Measurements from ENCODE around the gene MT1A.
"Not testable (repeated sequence)": the region's sequence is repeated elsewhere in the genome, so short reads cannot be mapped to it uniquely, and the experiment has no call there.

MT1A gene

GRCh38 chr16:56610609-56611111, 27.8 kb upstream of the MT1A start:
- no peak for DNase-seq

- DNase-seq = no peak
Observed at GRCh38 chr16:56611281-56611833, 27.1 kb upstream of the MT1A start.

GRCh38 chr16:56613706-56614105, 24.8 kb upstream of the MT1A start:
- no peak for DNase-seq

GRCh38 chr16:56614549-56614991, 23.9 kb upstream of the MT1A start:
- no peak for DNase-seq

DNA sequence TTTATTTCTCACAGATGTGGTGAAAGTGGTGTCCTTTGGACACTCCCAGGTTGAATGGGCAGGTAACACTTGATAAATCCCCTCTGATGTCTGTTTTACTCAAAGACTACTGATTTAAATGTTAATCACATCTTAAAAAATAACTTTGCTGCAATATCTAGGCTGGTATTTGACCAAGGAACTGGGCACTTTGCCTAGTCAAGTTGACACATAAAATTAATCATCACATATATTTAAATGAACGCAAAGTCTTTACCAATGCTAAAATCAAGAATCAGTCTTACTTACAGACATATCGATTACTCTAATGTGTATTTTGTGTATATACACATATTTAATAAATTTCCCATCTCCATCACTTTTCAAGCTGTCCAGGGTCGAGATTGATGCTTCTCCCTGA, 23.1 kb upstream of the MT1A start:
- no peak for DNase-seq

GRCh38 chr16:56616608-56617211, 21.8 kb upstream of the MT1A start:
- DNase-seq = no peak

DNA sequence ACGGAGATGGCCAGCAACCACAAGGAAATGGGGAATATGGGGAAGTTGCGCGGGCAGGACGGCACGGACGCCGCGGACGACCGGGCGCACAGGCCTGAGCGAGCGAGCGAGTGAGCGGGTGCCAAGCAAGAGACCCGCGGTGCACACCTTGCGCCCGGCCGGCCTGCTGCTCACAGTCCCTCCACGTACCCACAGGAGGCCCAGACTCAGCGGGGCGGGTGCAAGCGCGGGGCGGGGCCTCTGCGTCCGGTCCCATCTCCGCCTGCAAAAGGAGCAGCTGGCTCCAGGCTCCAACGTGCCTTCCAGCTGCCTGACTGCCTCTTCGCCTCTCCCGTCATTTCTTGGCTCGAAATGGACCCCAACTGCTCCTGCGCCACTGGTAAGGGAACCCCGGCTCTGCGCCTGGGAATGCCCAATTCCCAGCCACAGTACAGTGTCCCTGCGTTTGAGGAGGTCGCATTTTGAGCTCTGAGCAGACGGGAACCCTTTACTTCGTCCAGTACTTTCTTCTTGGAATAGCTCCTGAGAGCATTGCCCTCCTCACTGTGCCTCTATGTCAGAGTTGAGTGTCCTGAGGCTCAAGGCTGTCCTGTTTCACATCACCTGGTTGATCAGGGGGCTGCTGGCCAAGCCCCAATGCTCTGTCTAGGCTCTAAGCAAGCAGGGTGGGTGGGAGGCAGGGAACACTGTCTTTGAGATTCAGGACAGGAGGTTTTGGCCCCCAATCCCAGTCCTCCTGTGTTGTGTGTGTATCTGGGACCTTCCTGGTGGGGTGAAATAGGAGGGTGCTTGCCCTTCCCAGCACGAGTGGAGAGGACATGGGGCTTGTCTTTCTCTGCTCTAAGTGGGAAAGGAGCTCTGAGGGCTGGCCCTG, 21.0 kb upstream of the MT1A start:
- DNase-seq = no peak

DNA sequence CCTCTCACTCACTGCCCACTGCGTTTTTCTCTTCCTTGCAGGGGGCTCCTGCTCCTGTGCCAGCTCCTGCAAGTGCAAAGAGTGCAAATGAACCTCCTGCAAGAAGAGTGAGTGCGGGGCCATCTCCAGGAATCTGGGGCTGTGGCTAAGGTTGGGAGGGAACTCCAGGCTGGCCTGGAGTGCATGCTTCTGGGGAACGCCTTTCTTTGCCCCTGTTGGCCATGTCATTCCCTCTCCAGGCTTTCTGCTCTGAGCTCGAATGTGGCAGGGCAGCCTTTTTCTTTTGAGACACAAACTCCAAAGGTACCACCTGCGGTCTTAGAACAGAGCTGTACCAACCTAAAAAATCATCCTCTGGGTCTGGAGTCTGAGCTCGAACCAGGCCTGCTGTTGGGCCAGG, 20.3 kb upstream of the MT1A start:
- DNase-seq = no peak

DNA sequence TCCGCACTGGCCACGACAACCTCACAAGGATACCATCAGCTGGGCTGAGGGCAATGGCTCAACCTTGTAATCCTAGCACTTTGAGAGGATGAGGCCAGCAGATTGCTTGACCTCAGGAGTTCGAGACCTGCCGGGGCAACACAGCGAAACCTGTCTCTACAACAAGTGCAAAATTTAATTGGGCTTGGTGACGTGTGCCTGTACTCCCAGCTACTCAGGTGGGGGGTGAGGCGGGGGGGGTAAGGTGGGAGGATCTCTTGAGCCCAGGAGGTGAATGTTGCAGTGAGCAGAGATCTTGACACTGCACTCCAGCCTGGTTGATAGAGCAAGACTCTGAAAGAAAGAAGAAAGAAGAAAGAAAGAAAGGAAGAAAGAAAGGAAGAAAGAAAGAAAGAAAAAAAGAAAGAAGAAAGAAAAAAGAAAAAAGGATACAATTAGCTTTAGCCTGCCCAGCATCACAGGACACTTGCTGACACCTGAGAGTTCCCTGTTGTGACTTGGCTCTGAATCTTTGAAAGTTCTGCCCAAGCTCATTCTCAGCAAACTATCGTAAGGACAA, 18.0 kb upstream of the MT1A start:
- no peak for DNase-seq

DNA sequence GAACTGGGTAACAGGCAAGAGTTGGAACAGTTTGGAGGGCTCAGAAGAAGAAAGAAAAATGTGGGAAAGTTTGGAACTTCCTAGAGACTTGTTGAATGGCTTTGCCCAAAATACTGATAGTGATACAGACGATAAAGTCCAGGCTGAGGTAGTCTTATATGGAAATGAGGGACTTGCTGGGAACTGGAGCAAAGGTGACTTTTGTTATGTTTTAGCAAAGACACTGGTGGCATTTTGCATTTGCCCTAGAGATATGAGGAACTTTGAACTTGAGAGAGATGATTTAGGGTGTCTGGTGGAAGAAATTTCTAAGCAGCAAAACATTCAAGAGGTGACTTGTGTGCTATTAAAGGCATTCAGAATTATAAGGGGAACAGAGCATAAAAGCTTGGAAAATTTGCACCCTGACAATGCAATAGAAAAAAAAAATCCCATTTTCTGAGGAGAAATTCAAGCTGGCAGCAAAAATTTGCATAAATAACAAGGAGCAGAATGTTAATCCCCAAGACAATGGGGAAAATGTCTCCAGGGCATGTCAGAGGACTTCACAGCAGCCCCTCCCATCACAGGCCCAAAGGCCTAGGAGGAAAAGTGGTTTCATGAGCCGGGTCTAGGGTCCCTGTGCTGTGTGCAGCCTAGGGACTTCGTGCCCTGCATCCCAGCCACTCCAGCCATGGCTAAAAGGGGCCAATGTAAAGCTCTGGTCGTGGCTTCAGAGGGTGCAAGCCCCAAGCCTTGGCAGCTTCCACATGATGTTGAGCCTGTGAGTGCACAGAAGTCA, 16.6 kb upstream of the MT1A start:
- DNase-seq = not testable (repeated sequence)

- DNase-seq = not testable (repeated sequence)
Observed at GRCh38 chr16:56623184-56623583, 15.3 kb upstream of the MT1A start.

DNA sequence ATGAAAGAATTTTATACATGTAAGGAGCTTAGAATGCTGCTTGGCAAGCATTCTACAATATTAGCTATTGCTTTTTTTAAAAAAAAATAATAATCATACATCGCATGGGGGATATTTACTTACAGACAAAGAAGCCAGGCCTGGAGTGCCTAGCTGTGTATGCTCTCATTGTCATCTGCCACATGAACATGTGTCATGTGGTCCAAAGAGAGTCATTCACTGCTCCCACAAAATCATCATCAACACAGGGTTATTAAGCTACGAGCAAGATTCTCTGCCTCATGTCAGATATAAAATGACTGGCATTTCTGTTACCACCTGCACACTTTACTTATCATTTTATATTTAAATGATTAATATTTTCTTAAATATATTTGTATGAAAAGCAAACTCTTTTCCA, 14.8 kb upstream of the MT1A start:
- DNase-seq = no peak

GRCh38 chr16:56625140-56625942, 13.1 kb upstream of the MT1A start, which contains the start of gene MT1E:
TSS of gene MT1E (plus strand) at chr16:56625781. CDS start at chr16:56625852, 71 bp downstream.
- no peak for DNase-seq

DNA sequence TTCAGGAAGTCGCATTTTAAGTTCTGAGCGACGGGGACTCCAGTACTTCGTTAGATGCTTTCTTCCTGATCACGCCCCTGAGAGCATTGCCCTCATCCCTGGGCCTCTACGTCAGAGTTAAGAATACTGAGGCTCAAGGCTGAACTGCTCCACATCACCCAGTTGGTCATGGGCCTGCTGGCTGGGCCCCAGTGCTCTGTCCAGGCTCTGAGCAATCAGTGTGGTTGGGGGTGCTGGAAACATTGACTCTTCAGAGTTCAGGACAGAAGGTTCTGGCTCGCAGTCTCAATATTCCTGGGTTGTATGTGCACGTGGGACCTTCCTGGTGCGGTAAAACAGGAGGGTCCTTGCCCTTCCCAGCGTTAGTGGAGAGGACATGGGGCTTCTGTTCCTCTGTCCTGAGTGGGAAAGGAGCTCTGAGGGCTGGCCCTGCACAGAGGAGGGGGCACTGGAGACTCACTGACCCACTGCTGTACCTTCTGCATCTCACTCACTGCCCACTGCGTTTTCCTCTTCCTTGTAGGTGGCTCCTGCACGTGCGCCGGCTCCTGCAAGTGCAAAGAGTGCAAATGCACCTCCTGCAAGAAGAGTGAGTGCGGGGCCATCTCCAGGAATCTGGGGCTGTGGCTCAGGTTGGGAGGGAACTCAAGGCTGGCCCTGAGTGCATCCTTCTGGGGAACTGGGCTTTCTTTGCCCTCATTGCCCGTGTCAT, 12.4 kb upstream of the MT1A start:
- no peak for DNase-seq

- DNase-seq = no peak
Observed at GRCh38 chr16:56626685-56627084, 11.8 kb upstream of the MT1A start.

DNA sequence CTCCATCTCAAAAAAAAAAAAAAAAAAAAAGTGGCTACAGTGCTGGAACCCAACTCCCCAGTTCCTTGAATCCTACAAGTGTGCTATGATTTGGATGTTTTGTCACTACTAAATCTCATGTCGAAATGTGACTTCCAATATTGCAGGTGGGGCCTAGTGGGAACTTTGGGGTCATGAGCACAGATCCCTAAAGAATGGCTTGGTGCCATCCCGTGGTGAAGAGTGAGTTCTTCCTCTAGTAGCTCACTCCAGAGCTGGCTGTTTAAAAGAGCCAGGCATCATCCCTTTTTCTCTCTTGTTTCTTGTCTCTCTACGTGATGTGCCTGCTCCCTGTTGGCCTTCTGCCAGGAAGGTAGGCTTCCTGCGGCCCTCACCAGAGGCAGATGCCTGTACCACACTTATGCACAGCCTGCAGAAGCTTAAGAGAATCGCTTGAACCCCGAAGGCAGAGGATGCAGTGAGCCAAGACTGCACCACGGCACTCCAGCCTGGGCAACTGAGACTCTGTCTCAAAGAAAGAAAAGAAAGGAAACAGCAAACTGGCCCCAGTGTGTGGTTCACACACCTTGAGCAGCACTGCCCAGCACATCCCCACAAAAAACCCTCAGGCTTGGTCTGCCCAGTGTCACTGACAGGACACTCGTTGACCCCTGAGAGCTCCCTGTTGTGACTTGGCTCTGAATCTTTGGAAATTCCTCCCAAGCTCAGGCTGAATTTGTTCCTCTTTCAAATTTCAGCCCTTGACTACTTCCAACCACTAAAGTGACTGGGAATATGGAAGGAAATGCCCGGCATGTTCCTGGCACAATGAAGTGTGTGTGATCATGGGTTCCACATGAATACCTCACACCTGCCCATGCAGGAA, 9.7 kb upstream of the MT1A start:
- no peak for DNase-seq

DNA sequence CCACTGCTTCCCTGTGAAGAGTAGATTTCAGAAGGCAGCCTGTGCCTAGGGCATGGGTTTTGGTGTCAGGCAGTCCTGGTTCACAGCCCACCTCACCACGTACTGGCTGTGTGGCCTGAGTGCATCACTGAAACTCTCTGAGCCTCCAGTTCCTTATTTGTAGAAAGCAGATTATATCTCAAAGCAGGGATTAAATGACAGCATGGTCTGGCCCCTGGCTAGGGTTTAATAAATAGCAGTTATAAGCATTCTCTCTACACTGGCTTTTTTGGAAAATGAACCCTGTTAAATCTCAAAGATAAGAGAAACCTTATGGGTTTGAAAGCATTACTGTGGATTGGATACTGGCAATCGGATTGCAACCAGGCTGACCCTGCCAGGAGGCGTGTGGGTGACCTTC, 8.9 kb upstream of the MT1A start:
- no peak for DNase-seq

GRCh38 chr16:56630134-56630533, 8.3 kb upstream of the MT1A start:
- no peak for DNase-seq

DNA sequence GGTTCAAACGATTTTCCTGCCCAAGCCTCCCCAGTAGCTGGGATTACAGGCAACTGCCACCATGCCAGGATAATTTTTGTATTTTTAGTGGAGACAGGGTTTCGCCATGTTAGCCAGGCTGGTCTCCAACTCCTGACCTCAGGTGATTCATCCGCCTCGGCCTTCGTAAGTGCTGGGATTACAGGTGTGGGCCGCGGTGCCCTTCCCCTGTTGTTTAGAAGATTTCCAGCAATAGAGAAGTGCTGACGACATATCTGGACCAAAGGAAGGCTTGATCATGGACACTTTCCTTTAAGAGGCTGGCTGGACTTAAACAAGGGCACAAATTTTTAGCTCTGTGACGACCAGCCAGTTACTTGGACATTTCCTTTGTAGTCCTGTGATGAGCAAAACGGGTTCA, 7.3 kb upstream of the MT1A start:
- DNase-seq = no peak

DNA sequence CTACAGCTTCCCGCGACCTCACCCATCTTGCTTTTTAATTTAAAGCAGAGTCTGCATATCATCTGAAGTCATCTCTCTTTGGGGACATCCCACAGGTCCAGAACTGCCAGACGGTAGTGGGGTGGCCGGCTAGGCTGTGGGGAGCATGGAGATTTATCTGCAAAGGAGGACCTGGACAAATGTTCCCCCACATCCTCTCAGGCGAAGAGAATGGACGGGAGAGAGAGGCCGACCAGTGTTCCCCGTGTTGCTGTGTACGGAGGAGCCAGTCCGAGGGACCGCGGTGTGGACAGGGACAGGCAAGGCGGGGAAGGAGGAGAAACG, 6.7 kb upstream of the MT1A start:
- no peak for DNase-seq
